HUES6 (cell line): ENCODE data around the gene RGS3.
"Not testable (repeated sequence)": the region's sequence is repeated elsewhere in the genome, so short reads cannot be mapped to it uniquely, and the experiment has no call there.

Source experiments
- H3K27ac ChIP-seq: 2 replicates; pipeline ENCODE4 v1.7.0; 2013; ENCODE audit warnings: low read depth, mild to moderate bottlenecking, low read length, inconsistent platforms
- H3K27me3 ChIP-seq: 2 replicates; pipeline ENCODE4 v1.6.1; 2013; ENCODE audit warnings: low read length; ENCODE audit not compliant: control insufficient read depth, insufficient read depth
- H3K36me3 ChIP-seq: 2 replicates; pipeline ENCODE4 v1.6.1; 2013; ENCODE audit warnings: low read length; ENCODE audit not compliant: control insufficient read depth, insufficient read depth
- H3K4me1 ChIP-seq: 2 replicates; pipeline ENCODE4 v1.6.1; 2013; ENCODE audit warnings: low read length; ENCODE audit not compliant: control insufficient read depth, insufficient read depth
- H3K4me3 ChIP-seq: 2 replicates; pipeline ENCODE4 v1.5.1; 2013; ENCODE audit warnings: low read depth, low read length
- H3K9ac ChIP-seq: one replicate; pipeline ENCODE4 v1.6.1; 2013; ENCODE audit warnings: mild to moderate bottlenecking, low read length
- H3K9me3 ChIP-seq: 2 replicates; pipeline ENCODE4 v1.6.1; 2013; ENCODE audit warnings: low read depth, low read length; ENCODE audit not compliant: control insufficient read depth, insufficient read depth

RGS3 gene

DNA sequence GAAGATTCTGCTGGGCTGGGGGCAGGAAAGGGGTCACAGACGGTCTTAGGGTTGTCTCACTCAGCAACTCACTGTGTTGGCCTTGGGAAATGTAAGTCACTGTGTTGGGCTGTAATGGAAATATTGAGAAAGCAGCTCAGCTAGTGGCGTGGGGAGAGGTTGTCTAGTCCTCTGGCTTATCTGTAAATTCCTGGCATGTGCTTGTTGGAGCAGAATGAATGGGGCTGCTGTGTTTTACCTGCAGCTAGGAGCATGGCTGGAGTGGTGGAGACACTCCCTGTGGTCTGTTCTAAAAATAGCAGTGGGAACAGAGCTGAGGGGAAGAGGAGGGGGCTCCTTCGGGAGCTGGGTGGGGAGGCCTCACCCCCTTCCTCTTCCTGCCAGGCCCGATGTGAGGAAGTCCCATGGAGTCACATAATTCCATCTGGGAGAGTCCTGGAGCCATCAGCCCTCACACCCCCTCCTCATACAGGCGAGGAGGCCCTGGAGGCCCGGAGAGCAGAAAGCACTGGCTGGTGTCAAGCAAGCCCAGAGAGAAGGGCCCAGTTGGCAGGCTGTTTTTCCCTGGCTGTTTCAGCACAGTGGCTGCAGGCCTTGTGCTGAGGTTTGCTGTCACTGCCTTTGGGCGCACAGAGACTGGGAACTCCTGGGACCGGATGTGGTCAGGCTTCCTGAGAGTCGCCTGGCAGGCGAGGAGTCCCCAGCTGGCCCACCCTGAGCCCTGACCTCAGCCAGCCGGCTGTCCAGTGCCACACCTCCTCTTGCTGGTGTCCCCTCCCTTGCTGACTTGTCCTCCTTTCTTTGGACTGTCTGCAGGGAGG is 84.9 kb downstream of the RGS3 start:
- no peaks in the 10 kb centered on the region for H3K27me3 ChIP-seq
- peaks cover 15% of the 10 kb centered on the region; the same call in 1 of the 2 replicates for H3K4me1 ChIP-seq
- no peaks in the 10 kb centered on the region for H3K9me3 ChIP-seq
- H3K27ac ChIP-seq, result no peak overlapping the region; the same call in 1 of the 2 replicates
- no peaks in the 10 kb centered on the region for H3K36me3 ChIP-seq
- no peak overlapping the region for H3K4me3 ChIP-seq
- peak overlapping the region; percentile 12 for H3K9ac ChIP-seq

DNA sequence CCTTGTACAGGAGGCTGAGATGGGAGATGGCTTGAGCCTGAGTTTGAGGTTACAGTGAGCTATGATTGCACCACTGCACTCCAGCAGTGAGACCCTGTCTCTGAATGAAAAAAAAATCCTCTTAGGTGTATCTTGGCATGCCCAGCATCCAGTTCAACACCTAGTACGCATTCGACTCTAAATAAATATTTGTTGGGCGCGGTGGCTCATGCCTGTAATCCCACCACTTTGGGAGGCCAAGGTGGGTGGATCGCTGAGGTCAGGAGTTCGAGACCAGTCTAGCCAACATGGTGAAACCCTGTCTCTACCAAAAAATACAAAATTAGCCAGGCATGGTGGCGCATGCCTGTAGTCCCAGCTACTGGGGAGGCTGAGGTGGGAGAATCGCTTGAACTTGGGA is 86.4 kb downstream of the RGS3 start:
- H3K27ac ChIP-seq, H3K27me3 ChIP-seq, H3K36me3 ChIP-seq, H3K9ac ChIP-seq, H3K9me3 ChIP-seq, H3K4me3 ChIP-seq: not testable (repeated sequence)
- H3K4me1 ChIP-seq, result peaks cover 15% of the 10 kb centered on the region; the same call in 1 of the 2 replicates

DNA sequence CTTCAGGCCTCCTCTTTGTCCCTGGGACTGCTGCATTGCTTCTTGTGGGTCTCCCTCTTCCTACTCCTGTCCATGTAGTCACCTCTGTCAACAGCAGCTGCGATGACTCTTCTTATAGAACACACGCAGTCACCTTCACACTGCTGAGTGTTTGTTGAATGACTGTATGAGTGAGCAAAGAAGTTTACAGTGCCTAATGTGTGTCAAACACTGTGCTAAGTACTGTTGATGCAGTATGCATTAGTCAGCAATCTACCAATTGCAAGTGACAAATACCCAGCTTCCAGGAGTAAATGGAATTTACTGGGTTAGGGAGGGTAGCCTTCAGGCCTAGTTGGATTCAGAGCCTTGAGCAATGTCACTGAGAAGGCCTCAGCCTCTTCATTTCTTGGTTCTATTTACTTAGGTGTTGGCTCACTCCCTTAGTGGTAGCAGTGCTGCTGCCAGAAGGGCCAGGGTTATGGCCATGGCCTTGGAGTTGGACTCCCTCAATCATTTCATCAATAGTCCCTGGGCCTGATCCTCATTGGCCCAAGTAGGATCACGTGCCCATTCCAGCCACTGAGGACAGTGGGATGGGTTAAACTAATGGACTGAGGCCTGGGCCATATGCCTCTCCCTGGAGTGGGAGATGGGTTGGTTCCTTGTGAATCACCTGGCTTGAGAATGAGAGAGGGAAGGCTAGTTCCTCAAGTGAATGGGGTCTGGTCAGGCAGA is 93.5 kb downstream of the RGS3 start:
- Histone ChIP-seq H3K9ac (no peak overlapping the region), H3K9me3 (no peaks in the 10 kb centered on the region), H3K4me1 (no peaks in the 10 kb centered on the region; the same call in 1 of the 2 replicates), H3K27ac (no peak overlapping the region), H3K36me3 (no peaks in the 10 kb centered on the region), H3K4me3 (no peak overlapping the region), H3K27me3 (no peaks in the 10 kb centered on the region)

DNA sequence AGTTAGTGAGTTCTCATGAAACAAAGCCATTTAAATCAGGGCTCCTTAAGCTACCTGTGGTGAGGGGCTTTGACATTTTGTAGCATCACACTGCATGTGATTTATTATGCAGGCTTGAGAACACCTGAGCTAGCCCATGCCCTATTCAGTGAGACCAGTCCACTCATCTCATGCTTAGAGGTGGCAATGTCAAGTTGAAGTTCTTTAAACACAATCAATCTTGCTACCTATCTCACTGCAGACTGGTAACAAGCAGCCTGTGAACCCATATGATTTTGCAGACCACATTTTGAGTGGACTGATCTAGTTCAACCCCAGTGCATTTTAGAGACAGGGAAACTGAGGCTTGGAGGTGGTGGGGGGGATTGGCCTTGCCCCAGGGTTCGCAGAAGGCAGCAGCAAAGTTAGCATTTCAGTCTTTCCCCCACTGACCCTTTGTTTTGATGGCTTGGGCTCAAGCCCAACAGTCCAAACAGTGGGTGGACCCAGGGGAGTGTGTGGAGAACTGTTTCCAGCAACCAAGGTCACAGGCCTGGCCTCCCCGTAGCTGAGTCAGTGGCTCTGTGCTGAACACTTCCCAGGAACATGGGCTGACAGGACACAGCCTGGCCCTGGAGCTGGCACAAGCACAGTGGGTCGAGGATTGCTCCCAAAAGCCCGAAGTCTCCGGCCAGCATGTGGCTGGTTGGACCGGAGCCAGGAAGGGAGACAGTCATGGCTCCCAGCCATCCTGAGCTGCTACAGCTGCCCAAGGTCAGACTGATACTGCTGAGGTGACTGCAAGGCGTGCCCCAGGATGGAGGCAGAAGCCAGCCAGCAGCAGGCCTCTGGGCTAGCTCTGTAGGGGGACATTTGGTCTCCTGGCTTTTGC is 95.3 kb downstream of the RGS3 start:
- H3K4me1 ChIP-seq, result no peaks in the 10 kb centered on the region; the same call in 1 of the 2 replicates

DNA sequence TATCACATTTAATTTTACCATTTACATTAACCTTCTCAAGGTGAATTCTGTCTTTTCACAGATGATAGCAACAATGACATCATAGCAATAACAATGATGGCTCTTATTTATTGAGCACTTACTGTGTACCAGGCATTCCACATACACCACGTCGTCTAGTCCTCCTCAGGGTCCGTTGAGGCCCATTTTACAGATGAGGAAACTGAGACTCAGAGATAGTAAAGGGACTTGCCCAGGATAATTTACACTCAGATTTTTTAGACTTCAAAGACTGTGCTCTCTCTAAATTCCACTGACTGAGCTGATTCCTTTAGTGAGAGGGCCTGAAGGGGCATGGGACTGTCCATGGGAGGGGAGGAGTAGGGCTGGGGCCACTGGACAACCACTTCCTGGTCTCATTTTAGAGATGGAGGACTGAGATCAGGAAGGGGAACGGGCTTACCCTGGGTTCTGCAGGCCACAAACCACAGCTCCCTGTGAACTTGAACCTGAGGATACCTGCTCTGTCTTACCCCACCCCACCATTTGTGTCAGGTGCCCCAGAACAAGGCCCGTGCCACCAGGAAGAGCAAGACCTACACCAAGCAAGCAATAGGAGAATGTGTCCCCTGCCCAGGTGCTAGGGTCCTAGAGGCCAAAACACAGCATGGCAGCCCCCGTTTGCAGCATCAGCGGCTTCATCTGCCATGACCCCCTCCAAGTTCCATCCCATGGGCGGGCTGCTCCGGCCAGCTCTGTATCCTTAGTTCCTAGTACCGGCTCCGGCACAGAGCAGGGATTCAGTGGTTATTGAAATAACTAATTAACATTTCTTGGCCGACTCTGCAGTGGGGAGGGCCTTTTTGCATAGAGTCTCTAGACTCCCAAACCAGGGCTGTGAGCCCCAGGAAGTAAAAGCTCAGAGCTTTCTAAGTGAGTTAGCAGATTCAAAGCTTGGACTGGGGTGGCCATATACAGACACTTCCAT is 96.6 kb downstream of the RGS3 start:
- no peaks in the 10 kb centered on the region for H3K27me3 ChIP-seq
- no peaks in the 10 kb centered on the region for H3K36me3 ChIP-seq
- no peak overlapping the region for H3K9ac ChIP-seq
- no peak overlapping the region for H3K27ac ChIP-seq
- peaks cover 12% of the 10 kb centered on the region for H3K4me1 ChIP-seq
- H3K9me3 ChIP-seq, result no peaks in the 10 kb centered on the region
- H3K4me3 ChIP-seq, result no peak overlapping the region

More for the DNA sequence above, 95.3 kb downstream of the RGS3 start:
- Histone ChIP-seq H3K27ac (no peak overlapping the region), H3K36me3 (no peaks in the 10 kb centered on the region), H3K4me3 (no peak overlapping the region), H3K9ac (no peak overlapping the region), H3K27me3 (no peaks in the 10 kb centered on the region), H3K9me3 (no peaks in the 10 kb centered on the region)

DNA sequence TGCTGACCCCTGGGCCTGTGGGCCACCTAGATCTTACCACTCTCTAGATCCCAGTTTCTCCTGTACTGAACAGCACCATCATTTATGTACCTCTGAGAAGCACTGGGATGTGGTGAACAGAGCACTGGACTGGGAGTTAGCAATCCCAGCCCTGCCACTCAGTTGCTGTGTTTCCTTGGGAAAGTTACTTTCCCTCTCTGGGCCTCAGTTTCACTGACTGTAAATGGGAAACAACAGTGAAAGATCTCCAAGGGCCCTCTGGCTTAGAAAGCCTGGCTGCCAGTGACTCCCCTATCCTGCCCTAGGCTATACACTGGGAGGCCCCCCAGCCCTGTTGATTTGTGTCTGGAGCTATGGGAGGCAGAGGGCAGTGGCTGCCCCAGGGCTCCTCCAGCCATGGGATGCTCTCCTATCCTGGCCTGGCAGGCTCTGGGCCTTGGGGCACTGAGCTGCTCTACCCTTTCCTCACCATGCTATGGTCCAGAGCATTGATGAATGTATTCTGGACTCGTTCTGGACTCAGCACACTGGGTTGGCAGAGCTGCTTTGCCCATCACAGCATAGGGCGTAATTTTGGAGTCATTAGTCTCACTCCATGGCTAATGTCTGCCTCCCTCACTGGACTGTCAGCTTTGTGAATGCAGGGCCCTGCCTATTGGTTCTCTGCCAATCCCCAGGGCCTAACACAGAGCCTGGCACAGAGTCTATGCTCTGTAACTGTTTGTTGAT is 99.3 kb downstream of the RGS3 start:
- Histone ChIP-seq H3K9me3 (no peaks in the 10 kb centered on the region), H3K9ac (no peak overlapping the region), H3K4me3 (no peak overlapping the region), H3K4me1 (peaks cover 26% of the 10 kb centered on the region), H3K27me3 (no peaks in the 10 kb centered on the region), H3K36me3 (no peaks in the 10 kb centered on the region), H3K27ac (no peak overlapping the region)

DNA sequence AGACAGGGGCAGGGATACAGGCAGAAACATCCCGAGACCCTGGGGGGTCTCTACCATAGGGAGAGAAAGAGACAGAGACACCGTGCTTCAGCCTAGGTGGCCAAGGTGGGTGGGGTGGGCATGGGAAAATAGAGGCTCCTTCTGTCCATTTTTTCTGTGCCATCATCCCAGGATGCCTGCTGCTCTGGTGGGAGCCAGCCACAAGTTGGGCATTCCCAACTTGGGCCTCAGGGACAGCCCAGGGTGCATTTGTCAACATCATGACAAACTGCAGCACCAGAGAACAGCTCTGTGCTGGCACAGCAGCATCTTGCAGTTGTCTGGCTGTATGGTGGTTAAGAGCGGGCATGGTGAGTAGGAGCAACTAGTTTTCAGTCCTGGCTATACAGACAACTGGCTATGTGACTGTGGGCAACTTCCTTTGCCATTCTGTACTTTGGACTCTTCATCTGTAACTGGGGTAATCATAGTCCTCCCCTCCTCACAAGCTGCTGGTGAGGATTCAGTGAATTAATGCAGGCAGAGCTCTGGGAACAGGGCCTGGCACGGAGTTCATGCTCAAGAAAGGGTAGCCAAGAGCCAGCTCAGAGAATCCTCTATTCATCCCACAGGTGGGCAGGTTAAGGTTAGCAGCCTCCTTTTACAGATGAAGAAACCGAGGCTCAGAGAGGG is 100.4 kb downstream of the RGS3 start:
- Histone ChIP-seq H3K9me3 (no peaks in the 10 kb centered on the region), H3K4me3 (no peak overlapping the region), H3K4me1 (peaks cover 26% of the 10 kb centered on the region), H3K36me3 (no peaks in the 10 kb centered on the region), H3K27me3 (no peaks in the 10 kb centered on the region), H3K9ac (no peak overlapping the region), H3K27ac (no peak overlapping the region)

DNA sequence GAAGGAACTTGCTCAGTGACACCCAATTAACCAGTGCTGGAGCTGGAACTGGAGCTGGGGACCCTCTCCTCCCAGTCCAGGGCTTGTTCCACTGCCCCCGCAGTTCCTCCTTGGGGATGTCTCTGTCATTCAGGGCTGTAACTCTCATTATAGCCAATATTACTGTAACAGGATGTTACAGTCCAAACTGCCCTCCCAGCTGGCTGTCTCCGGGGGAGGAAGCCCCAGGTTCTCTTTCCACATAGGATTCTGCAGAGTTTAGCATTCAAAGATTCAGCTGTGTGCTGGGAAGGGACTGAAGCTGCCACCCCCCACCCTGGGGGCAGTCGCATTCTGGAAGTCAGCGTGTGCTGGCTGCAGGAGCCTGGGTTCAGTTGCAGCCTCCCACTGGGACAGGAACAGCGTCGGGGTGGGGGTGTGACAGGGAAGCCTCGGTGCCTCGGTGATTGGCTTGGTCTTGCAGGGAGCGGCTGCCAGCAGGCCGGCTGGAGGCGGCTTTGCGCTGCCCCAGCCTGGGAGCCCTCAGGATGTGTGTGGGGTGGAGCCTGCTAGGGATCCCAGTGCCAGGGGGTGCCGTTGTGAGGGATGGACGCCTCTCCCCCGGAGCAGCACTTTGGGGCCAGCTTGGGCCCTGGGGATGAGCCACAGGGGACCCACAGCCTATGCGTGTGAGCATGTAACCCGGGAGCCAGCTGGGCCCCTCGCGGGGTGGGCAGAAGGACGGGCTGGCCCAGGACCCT is 101.1 kb downstream of the RGS3 start:
- no peaks in the 10 kb centered on the region for H3K36me3 ChIP-seq
- no peaks in the 10 kb centered on the region for H3K27me3 ChIP-seq
- peak overlapping the region; percentile 55 for H3K9ac ChIP-seq
- H3K4me3 ChIP-seq, result peak overlapping the region; percentile 58
- H3K4me1 ChIP-seq, result peaks cover 26% of the 10 kb centered on the region
- no peaks in the 10 kb centered on the region for H3K9me3 ChIP-seq
- no peak overlapping the region for H3K27ac ChIP-seq
